Effector memory CD8-positive, alpha-beta T cell (primary cell): ENCODE measurements around the gene BANF1.

Experiments
- ATAC-seq: fragments of 150-1000 bp; cut with Tn5 transposase; replicated peaks from 2 replicates; pipeline ENCODE4 v1.10.0; 2021; ENCODE audit warnings: mild to moderate bottlenecking, moderate library complexity
- DNase-seq, 3 experiments: peaks; one replicate each; pipeline ENCODE4 v3.0.0; 2021
- H3K27ac Mint-ChIP-seq, 2 donors: one replicate each; pipeline ENCODE4 v1.8.0; 2022; ENCODE audit warnings: mild to moderate bottlenecking in 2 of 2, mixed read lengths in 2 of 2, moderate library complexity in 2 of 2
- H3K27me3 Mint-ChIP-seq, 2 donors: one replicate each; pipeline ENCODE4 v1.8.0; 2022; ENCODE audit warnings: mixed read lengths in 2 of 2
- H3K36me3 Mint-ChIP-seq: one replicate; pipeline ENCODE4 v1.8.0; 2022; ENCODE audit warnings: mild to moderate bottlenecking, moderate library complexity, mixed read lengths; ENCODE audit not compliant: insufficient read depth
- H3K4me1 Mint-ChIP-seq, 2 donors: one replicate each; pipeline ENCODE4 v1.8.0; 2022; ENCODE audit warnings: low read depth in 2 of 2, mixed read lengths in 2 of 2
- H3K4me3 Mint-ChIP-seq, 2 donors: one replicate each; pipeline ENCODE4 v1.8.0; 2022; ENCODE audit warnings: mild to moderate bottlenecking in 2 of 2, mixed read lengths in 2 of 2, moderate library complexity in 2 of 2
- H3K9me3 Mint-ChIP-seq, 2 donors: one replicate each; pipeline ENCODE4 v1.8.0; 2022; ENCODE audit warnings: mixed read lengths in 2 of 2

The BANF1 gene

DNA sequence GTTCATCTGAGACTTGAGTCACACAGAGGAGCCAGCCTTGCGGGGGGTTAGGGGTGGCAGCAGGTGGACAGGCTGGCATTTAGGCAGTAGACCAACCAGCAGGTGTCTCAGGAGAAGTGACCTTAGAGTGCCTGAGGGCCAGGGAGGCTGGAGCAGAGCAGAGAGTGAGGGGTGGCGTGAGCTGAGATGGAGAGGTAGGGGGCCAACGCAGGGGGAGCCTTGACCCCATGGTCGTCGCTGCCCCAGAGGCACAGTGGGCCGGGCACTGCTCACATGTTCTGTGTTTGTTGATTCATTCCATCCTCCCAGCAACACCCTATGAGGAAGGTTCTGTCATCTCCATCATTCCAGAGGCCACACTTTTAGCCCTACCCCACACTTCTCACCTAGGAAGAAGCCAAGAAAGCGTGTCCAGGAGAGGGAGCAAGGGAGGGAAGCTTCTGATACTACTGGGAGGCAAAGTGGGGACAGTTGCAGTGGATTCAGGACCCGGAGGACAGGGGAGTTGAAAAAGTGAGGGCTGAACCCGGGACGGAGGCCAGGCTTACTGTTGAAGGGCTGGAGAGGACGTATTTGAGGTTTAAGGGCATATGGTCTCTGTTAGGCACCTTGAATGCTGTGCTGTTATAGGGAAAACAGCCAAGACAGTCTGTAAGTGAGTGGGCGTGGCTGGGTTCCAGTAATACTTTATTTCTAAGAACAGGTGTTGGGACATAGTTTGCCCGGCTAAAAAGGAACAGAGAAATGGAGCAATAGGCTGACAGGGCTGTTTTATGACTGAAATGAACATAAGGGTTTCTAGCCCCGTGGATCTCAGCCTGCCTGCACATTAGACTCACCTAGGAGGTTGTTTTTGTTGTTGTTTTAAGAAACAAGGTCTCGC, 33.5 kb upstream of the BANF1 start:
- peak overlapping the region in 1 of 2 donors; percentile 80 for H3K27ac Mint-ChIP-seq
- no peak for DNase-seq
- no peaks in the 10 kb centered on the region for H3K9me3 Mint-ChIP-seq
- peaks cover 86% of the 10 kb centered on the region for H3K36me3 Mint-ChIP-seq
- H3K4me3 Mint-ChIP-seq: no peak overlapping the region
- peaks cover 3 to 10% of the 10 kb centered on the region in 2 donors for H3K4me1 Mint-ChIP-seq
- ATAC-seq: no peak
- no peaks in the 10 kb centered on the region for H3K27me3 Mint-ChIP-seq

DNA sequence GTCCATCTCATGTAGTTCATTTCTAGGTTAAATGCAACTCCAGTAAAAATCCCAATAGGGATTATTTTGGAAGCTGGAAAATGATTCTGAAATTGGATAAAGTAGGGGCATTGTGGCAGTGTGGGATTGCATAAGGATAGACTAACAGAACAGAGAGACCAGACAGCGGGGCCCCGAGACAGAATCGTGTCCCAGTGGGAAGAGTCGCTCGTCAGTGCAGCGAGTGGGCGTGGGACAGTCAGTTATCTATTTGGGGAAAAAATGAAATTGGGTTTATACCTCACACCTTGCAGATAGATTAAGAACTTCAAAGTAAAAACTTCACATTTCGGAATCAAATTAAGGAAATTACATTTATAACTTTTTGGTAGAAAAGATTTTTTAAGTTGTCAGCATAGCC, 30.2 kb upstream of the BANF1 start:
- Mint-ChIP-seq H3K27me3 (no peaks in the 10 kb centered on the region), H3K36me3 (peaks cover 79% of the 10 kb centered on the region), H3K4me3 (no peak overlapping the region), H3K4me1 (peaks cover 9 to 12% of the 10 kb centered on the region in 2 donors), H3K27ac (no peak overlapping the region), H3K9me3 (no peaks in the 10 kb centered on the region)
- ATAC-seq (no peak), DNase-seq (no peak)

DNA sequence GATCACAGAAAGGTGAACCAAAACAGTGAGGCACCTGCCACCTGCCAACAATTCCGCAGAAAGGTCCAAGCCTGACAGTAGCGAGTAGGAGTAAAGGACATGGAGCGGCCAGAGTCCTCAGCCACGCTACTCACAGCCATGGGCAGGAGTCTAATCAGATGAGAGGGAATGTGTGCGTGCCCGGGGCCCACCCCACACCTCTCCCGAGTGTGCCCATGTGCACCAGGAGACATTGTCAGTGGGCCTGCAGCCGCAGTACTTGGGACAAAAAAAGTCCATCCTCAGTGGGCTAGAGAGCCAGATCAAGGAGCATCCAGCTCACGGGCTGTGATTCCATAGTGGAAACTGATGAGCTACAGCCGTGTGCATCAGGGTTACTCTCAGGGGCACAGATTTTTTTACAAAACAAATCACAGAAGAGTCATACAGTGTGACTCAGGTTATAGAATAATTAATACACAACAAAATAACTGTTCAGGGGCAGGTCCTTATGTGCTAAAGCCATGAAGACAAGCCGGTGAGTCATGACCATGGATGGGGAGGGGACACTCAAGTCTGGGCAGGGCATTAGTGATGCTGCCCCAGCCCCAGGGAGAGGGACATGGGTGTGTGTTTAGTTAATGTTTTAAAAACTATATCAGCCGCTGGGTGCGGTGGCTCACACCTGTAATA, 28.7 kb upstream of the BANF1 start:
- no peaks in the 10 kb centered on the region for H3K9me3 Mint-ChIP-seq
- H3K36me3 Mint-ChIP-seq: peaks cover 74% of the 10 kb centered on the region
- ATAC-seq (no peak), DNase-seq (no peak)
- H3K27me3 Mint-ChIP-seq: no peaks in the 10 kb centered on the region
- H3K27ac Mint-ChIP-seq: peak overlapping the region; percentile 55 to 69
- H3K4me3 Mint-ChIP-seq: no peak overlapping the region
- peaks cover 9 to 12% of the 10 kb centered on the region in 2 donors for H3K4me1 Mint-ChIP-seq

DNA sequence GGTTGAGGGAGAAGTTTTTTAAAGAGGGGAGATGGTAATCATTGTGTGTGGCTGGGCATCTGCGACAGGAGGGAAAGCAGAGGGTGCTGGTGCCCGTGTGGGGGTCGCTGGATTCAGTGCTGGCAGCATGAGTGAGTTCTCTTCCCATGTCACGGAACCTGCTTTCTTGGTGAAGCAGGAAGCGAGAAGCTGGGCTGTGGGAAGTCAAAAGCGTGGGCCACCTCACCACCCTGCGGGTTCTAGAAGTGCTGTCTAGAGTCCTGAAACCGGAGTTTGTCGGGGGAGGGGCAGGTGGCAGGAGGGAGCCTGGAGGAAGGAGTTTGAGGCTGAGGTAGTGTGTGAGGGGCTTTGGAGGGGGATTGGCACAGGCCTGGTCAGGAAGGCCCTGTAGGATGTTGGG, 26.5 kb upstream of the BANF1 start:
- no peak overlapping the region for H3K4me3 Mint-ChIP-seq
- H3K27ac Mint-ChIP-seq: peak overlapping the region; percentile 61 to 82

DNA sequence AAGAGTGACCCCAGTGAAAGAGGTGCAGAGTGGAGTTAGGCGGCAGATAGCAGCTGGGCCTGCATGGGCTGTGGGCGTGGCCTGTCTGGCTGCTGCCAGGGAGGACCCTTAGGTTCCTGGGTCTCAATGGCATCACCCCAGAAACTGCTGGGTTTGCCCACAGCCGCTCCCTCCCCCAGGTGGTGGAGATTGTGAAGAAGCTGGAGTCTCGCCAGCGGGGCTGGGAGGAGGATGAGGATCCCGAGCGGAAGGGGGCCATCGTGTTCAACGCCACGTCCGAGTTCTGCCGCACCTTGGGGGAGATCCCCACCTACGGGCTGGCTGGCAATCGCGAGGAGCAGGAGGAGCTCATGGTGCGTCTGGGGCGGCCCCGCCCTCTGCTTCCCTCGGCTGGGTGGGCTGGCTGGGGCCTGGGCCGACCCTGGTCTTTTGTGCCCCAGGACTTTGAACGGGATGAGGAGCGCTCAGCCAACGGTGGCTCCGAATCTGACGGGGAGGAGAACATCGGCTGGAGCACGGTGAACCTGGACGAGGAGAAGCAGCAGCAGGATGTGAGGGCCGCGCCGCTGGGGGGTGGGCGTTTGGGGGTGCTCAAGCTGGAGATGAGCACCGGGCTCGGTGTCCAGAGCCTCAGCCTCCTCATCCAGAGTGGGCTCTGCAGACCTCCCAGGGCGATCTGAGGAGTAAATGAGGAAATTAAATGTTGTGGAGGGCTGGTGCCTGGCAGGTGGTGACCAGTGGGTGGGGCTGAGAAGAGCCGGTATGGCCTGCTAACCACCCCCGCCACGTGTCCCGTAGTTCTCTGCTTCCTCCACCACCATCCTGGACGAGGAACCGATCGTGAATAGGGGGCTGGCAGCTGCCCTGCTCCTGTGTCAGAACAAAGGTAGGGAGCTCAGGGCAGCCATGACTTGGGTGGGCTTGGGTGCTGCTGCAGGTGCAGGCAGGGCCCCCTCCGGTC, 25.8 kb upstream of the BANF1 start:
- peak overlapping the region in 1 of 2 donors; percentile 15 for H3K4me3 Mint-ChIP-seq

More for the DNA sequence above, 26.5 kb upstream of the BANF1 start:
- Mint-ChIP-seq H3K36me3 (peaks cover 77% of the 10 kb centered on the region), H3K9me3 (no peaks in the 10 kb centered on the region), H3K27me3 (no peaks in the 10 kb centered on the region), H3K4me1 (peaks cover 6 to 12% of the 10 kb centered on the region in 2 donors)
- DNase-seq (no peak), ATAC-seq (no peak)

DNA sequence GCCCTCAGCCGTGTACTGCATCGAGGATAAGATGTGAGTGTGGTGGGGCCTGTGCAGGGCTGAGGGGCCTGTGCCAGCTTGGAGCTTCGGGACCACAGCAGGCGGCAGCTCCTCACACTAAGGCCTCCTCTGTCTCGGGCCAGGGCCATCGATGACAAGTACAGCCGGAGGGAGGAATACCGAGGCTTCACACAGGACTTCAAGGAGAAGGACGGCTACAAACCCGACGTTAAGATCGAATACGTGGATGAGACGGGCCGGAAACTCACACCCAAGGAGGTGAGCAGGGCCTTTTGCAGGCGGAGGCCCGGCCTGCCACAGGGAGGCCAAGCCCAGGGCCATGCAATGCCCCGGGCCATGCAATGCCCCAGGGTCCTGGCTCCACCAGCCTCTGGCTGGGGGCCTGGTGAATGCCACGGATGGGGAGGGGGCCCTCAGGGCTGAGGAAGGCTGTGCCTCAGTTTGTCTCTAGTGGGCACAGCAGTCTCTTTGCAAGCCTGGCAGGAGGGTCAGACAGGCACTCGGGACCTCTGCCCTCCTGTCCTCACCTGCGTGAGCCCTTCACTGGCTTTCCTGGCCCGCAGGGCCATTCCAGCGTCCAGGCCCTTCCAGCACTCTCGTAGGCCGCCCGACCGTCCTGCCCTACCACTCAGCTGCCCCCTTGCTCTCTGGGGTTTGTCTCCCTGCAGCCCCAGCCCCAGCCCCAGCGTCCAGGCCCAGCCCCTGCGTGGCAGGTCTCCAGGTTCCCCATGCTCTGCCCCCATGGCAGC, 24.5 kb upstream of the BANF1 start:
- peaks cover 65% of the 10 kb centered on the region for H3K36me3 Mint-ChIP-seq
- no peak overlapping the region for H3K4me3 Mint-ChIP-seq
- no peak for DNase-seq
- H3K4me1 Mint-ChIP-seq: peaks cover 6 to 12% of the 10 kb centered on the region in 2 donors
- peak overlapping the region in 1 of 2 donors; percentile 82 for H3K27ac Mint-ChIP-seq
- no peak for ATAC-seq
- no peaks in the 10 kb centered on the region for H3K9me3 Mint-ChIP-seq
- H3K27me3 Mint-ChIP-seq: no peaks in the 10 kb centered on the region

More for the DNA sequence above, 25.8 kb upstream of the BANF1 start:
- H3K27me3 Mint-ChIP-seq: no peaks in the 10 kb centered on the region
- H3K27ac Mint-ChIP-seq: peak overlapping the region; percentile 61 to 82
- no peaks in the 10 kb centered on the region for H3K9me3 Mint-ChIP-seq
- ATAC-seq: no peak
- no peak for DNase-seq
- peaks cover 77% of the 10 kb centered on the region for H3K36me3 Mint-ChIP-seq
- peaks cover 6 to 12% of the 10 kb centered on the region in 2 donors for H3K4me1 Mint-ChIP-seq

DNA sequence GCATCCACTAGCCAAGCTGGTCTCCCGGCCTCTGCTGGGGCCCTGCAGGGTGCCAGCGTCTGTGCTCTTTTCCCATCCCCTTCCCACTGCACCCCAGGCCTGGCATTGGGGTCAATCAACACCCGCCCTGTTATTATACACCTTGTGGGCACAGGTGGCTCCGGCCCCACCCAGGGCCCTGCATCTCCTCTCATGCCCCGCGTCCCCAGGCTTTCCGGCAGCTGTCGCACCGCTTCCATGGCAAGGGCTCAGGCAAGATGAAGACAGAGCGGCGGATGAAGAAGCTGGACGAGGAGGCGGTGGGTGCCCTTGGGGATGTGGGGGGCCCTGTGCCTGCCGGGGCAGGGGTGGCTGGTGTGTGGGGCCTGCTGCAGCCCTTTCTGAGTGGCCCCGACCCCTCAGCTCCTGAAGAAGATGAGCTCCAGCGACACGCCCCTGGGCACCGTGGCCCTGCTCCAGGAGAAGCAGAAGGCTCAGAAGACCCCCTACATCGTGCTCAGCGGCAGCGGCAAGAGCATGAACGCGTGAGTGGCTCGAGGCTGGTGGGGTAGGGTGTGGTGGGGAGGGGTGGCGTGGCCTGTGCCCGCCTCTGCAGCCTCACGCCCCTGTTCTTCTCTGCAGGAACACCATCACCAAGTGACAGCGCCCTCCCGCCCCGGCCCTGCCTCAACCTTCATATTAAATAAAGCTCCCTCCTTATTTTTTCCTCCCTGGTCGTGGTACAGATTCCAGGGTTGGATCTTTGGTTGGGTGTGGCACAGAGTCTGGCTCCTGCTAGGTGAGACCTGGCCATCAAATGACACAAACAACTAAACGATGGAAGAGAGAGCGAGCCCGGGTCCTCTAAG, 23.7 kb upstream of the BANF1 start:
- H3K4me3 Mint-ChIP-seq: no peak overlapping the region
- H3K27me3 Mint-ChIP-seq: no peaks in the 10 kb centered on the region
- H3K4me1 Mint-ChIP-seq: peaks cover 6 to 10% of the 10 kb centered on the region in 2 donors
- H3K27ac Mint-ChIP-seq: peak overlapping the region in 1 of 2 donors; percentile 82
- DNase-seq (no peak), ATAC-seq (no peak)
- H3K36me3 Mint-ChIP-seq: peaks cover 57% of the 10 kb centered on the region
- H3K9me3 Mint-ChIP-seq: no peaks in the 10 kb centered on the region

DNA sequence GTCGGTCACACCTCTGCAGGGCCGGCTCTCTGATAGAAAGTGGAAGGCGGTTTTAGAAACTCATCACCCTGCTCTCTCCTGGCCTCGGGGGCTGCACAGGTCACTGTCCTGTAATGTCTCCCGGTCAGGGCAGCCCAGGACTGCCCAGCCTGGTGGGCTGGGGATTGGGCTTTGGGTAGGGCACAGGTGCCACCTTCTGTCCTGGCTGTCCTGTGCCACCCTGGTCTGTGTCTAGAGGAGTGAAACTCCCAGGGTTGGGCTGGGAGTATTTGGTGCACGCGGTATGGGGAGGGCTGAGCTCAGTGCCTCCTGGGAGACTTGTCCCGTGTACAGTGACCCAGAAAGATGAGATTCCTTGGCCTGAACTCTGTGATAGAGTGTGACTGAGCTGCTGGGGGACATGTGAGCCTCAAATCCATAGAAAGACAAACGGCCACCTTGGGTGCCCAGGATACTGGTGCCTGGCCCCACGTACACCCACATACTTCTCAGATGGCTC, 23.0 kb upstream of the BANF1 start:
- no peak overlapping the region for H3K4me3 Mint-ChIP-seq
- peaks cover 51% of the 10 kb centered on the region for H3K36me3 Mint-ChIP-seq
- H3K27ac Mint-ChIP-seq: peak overlapping the region in 1 of 2 donors; percentile 81
- DNase-seq: no peak
- peaks cover 6 to 8% of the 10 kb centered on the region in 2 donors for H3K4me1 Mint-ChIP-seq
- H3K27me3 Mint-ChIP-seq: no peaks in the 10 kb centered on the region
- ATAC-seq: no peak
- H3K9me3 Mint-ChIP-seq: no peaks in the 10 kb centered on the region

DNA sequence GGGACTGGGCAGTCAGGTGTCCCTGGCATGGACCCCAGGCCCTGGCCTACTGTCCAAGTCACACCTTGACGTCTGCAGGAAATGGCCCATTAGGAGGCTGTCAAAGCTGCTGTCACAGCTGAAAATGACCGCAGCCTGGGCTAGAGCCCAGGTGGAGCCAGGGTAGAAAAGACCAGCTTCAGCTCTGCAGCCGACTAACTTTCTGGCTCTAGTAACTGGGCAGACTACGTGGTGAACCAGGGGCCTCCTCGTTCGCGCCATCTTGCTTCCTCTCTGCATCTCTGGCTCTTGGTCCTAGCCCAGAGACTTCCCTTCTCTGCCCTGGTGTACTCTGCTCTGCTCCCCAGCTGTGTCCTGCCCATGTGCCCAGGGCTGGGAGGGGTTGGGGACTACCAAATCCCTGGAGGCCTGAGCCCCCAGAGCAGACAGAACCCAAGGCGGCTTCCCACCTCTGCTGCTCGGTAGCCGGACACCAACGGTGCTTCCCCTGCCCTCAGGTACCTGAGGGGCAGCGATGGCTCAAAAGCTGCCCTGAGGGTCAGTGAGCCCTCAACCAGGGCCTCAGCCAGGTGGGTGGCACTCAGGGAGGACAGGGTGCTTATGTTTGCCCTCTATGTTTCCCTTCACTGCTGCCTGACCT, 21.1 kb upstream of the BANF1 start:
- no peak overlapping the region for H3K27ac Mint-ChIP-seq
- H3K27me3 Mint-ChIP-seq: no peaks in the 10 kb centered on the region
- no peaks in the 10 kb centered on the region for H3K9me3 Mint-ChIP-seq
- peaks cover 32% of the 10 kb centered on the region for H3K36me3 Mint-ChIP-seq
- no peak for ATAC-seq
- DNase-seq: no peak
- H3K4me1 Mint-ChIP-seq: peaks cover 0 to under 1% of the 10 kb centered on the region in 2 donors
- H3K4me3 Mint-ChIP-seq: no peak overlapping the region

DNA sequence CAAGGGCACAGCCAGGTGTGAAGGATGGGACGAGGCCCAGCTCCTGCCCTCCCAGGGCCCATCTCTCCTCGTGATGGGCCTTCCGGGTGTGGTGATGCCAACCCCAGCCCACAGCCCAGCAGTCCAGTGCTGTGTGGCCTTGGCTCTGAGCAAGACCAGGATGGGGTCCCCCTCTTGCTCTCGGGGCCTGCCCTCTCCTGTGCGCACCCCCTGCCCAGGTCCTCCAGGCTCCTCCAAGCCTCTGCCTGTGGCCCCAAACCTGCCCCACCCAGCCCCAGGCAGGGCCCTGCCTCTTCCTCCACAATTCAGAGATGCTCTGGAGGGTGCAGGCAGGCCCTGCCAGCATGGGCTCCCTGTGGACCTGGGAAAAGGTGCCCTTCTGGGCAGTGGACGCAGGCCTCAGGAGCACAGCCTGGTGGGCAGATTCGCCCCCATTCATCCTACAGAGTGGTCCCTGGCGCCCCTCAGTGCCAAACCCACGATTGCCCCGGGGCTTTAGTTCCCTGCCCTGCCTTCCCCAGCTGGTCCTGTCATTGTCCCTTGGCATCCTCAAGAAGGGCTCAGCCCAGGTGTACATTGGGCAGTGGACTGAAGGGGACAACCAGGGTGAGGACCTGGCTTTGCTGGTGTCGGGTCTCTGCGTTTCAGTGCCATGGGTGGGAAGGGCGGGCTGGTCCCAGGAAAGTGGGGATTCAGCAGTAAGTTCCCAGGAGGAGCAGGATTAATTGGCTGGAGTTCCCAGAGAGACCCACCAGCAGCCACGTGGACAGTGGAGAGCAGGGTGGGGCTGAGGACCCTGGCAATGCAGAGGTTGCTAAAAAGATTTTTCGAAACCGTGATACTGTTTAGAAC, 20.1 kb upstream of the BANF1 start:
- DNase-seq (no peak), ATAC-seq (no peak)
- peaks cover 28% of the 10 kb centered on the region for H3K36me3 Mint-ChIP-seq
- no peak overlapping the region for H3K27ac Mint-ChIP-seq
- no peaks in the 10 kb centered on the region for H3K4me1 Mint-ChIP-seq
- H3K27me3 Mint-ChIP-seq: no peaks in the 10 kb centered on the region
- no peaks in the 10 kb centered on the region for H3K9me3 Mint-ChIP-seq
- no peak overlapping the region for H3K4me3 Mint-ChIP-seq
